ENCODE measurements around the gene SOX13.
"Not testable (repeated sequence)": the region's sequence is repeated elsewhere in the genome, so short reads cannot be mapped to it uniquely, and the experiment has no call there.

Gene SOX13

DNA sequence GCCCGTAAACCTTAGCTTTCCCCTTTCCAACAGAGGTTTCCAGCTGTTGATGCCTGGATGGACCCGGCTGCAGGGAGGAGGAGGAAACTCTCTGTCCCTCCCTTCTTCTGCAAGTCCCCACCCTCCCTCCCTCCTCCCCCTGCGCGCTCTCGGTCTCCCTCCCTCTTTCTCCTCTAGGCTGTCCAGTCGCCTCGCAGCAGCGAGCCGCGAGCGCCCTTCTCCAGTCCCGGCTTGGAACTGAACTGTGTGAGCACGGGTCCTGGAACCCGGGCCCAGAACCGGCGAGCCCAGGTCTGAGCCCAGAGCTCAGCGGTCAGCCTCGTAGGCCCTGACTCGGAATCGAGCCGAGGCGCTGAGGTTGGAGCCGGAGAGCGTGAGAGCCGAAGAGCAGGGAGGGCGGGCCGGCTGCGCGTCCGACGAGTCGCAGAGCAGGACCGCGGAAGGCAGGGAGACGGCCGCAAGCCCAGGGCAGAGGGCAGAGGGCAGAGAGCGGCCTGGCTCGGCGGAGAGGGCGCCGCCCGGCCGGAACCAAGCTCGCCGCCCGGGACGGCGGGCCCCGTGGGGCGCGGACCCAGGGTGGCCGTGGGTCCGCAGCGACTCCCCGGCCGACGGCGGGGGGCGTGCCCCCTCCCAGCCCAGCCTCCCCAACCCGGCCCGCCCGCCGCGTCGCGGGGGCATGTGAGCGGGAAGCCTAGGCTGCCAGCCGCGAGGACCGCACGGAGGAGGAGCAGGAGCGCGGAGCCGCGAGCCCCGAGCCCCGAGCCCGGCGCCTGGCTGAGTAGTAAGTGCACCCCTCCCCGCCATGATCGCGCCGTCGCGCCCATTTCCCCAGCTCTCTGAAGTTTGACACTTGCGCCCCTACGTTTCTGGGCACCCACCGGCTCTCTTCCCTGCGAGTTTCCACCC lies at the start of gene SOX13:
Gene SOX13 (plus strand): TSS at position 185 of the 906 bp plus-strand sequence. CDS start 39,801 bp downstream, outside the sequence.
- no peak for DNase-seq

GRCh38 chr1:204025917-204026707 lies 46.8 kb upstream of the SOX13 start:
- DNase-seq = no peak

DNA sequence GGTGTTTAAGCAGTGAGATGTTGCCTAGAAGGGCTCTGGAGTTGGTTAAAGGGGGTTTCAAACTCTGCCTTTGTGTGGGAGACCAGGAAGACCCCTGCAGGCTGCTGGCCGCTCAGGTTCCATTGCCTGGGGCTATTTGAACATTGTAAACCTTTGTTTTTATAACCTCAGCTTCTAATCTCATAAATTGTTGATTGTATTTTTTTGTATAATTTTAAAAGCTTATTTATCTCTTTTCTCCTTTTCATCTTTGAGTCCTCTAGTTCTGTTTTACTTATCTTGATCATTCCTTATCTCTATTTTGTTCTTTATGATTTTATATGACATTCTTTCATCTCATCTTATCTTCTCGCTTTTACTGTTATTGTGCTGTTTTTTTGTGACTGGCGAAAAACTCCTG lies 45.5 kb upstream of the SOX13 start:
- no peak for DNase-seq

DNA sequence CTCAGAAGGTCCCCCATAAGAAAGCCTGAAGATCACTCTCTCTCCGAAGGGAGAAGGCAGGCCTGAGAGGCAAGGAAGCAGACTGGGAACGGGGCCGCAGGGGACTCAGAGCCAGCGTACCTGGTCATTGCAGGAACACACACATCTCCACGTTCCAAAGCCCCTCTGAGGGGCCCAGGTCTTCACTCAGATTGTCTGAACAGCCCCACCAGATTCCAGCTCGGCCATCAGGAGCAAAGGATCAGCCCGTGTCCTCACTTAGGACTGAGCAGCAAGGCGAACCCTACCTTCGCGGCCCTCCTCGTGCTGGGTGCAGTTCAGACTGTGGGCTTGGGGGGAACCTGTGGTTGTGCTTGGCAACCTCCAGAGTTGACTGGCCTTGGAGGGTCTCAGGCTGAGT lies 43.9 kb upstream of the SOX13 start:
- DNase-seq = no peak

DNA sequence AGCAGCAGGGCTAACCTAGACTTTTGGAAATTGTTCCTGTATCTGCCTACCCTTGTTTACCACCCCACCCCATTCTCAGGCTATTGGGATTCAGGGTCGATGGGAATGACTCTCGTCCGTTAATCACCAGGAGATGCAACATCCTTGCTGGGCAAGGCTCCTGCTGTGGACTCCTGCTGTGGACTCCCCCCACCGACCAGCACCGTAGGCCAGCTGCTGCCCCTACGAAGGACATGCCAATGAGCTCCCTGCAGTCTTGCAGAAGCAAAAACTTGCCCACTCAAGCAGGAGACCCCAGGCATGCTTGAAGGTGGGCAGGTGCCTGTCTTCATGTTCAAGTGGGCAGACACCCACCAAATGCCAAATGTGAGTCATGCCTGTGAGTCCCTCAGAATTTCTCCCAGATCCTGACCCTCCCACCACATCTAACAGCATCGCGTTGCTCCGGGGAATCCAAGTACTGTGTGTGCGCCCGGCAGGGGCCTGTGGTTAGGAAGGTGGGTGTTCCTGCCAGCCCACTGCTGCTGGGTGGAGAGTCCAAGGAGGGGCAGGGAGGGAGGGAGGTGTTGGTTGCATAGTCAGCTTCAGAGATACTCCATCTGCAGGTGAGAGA lies 41.7 kb upstream of the SOX13 start:
- no peak for DNase-seq

DNA sequence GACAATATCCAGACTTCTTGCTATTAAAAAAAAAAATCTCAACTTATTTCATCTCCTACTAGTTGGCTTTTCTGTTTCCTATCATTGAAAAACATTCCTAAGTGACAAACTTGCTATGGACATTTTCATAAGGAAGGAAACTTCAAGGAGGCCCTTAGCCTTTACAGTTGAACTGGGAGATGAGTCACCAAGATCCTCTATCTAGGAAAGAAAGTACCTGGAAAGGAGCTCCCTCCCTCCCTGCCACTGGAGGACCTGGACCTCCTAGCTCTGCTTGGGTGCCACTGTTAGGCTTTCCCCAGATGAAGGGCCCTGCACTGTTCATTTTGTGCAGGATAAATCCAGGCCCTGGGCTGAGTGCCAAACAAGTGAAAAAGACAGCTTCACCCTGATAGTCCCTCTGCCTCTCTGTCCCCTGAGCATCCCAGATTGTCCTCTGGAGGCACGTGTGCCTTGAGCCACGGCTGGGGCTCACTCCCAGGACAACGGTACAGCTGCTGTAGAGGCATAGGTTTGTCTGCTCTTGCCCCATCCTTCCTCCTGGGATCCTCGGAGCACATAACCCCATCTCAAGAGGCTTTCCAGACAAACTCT lies 40.2 kb upstream of the SOX13 start:
- DNase-seq = no peak

GRCh38 chr1:204033306-204033705 lies 39.6 kb upstream of the SOX13 start:
- DNase-seq = no peak

DNA sequence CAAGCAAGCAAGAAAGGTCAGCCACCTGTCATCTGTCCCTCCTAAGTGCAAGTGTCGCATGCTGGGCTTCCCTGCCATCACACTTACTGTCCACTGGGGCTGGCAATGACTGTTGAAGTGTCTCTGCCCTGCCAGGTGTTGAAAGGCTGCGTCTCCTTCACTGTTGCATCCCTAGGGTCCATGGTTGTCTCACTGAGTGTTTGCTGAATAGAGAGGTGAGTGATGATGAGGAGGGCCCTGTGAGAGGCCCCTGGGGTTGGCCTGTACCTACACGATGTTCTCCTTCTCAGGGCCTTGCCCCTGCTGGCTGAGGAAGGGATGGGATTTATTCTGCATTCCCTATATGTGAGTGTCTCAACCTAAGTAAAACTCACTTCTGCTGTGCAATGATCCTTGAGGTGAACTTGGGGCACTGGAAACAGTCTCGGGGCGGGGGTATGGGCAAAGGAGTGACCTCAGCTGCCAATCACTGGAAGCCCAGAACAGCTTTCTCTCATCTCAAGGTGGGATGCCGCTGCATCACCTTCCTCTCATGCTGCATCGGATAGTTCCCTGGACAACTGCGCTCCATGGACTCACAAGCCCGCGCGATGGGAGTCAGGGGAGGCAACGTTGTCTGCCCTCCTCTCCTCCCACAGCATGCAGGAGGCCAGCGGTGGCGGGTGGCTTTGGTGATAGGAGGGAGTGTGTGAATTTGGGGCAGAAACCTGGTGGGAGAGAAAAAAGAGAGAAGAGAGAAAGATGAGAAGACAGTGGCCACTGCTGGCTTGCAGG lies 35.8 kb upstream of the SOX13 start:
- DNase-seq = no peak

DNA sequence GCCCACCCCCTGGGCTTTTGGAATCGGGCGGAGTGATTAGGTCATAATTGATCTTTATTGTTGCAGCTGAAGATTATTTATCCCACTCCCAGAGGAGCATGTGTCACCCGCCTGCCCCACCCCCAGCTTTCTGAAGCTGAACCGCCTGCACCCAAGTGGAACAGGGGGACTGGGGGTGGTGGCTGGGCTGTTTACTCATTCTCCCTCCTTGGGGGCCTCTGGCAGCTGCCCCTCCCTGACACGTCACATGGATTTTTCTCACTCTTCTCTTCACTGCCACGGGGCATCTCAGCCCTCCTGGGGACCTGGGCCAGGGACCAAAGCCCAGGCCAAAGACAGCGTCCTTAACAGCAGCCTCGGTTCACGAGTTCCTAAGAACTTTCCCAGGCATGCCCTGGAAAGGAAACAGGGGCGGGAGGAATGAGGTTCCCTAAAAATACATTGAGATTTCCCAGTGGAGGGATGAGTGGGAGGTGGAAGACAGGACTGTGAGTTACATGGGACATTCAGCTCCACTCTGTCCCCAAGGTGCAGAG lies 31.6 kb upstream of the SOX13 start:
- no peak for DNase-seq

DNA sequence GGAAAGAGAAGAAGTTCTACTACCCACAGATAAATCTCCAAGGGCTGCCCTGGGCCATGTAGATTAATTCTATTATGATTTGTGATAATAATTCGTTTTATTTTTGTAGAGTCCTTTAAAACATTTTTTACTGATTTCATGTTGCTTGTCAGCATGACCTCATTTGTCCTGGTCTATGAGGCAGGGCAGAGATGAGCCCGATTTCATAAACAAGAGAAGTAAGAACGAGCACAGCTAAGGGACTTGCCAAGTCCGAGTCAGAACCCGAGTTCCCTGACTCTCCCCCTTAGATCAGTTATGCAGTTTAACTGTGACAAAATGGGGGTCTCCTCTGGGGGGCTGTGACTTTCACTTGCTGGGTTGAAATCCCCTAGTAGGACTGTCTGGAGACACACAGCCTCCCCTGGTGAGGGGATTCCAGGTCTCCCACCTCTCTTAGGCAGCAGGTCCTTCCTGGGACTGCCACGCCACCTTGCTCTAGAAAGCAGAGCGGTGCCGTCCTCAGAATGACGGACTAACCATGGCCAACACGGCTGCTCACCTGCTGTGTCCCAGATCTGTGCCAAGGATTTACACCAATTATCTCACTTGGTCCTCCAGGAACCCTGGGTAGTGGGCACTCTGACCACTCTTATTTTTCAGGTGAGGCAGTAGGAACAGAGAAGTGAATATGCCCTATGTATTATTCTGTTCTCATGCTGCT lies 31.0 kb upstream of the SOX13 start:
- DNase-seq = no peak

GRCh38 chr1:204042516-204042915 lies 30.4 kb upstream of the SOX13 start:
- no peak for DNase-seq

GRCh38 chr1:204043680-204044079 lies 29.2 kb upstream of the SOX13 start:
- DNase-seq = no peak

DNA sequence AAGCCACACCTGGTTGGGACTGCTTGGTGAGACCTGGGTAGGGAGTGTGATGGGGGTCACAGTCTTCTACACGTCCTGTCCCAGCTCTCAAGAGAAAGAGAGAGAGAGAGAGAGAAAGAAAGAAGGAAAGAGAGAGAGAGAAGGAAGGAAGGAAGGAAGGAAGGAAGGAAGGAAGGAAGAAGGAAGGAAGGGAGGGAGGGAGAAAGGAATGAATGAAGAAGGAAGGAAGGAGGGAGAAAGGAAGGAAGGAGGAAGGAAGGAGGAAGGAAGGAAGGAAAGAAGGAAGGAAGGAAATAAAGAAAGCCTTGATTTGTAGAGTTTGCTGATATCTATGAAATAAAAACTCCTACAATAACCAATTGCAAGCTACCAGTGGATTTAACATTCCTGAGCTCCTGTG lies 28.5 kb upstream of the SOX13 start:
- no peak for DNase-seq

- no peak for DNase-seq
Observed at GRCh38 chr1:204045430-204045829, 27.5 kb upstream of the SOX13 start.

DNA sequence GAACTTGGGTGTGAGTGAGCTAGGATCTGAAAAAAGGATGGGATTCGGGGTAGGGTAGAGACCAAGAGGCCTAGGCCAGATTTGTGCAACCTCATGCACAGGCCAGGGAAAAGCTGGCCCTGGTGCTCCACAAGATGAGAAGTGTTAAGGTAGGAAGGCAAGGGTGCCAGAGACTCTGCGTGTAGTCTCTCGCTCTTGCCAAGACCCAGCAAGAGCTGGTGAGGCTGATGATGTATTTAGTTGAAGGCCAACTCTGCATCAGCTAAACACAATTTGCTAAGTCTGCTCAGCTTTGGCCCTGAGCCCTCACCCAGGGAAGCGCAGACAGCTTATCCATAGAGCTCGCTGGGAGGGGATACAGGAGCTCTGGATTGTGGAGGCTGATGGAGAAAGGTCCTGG lies 26.6 kb upstream of the SOX13 start:
- no peak for DNase-seq

- not testable (repeated sequence) for DNase-seq
Observed at GRCh38 chr1:204048796-204049195, 24.1 kb upstream of the SOX13 start.

DNA sequence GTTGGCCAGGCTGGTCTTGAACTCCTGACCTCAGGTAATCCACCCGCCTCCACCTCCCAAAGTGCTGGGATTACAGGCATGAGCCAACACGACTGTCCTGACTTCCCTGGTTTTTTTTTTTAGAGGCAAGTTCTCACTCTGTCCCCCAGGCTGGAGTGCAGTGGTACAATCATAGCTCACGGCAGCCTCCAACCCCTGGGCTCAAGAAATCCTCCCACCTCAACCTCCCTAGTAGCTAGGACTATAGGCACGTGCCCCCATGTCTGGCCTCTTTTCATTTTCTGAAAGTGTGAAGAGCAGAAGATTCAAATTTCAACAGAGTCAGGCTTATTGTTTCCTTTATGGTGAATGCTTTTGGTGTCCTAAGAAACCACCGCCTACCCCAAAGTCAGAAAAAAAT lies 21.7 kb upstream of the SOX13 start:
- DNase-seq = no peak

DNA sequence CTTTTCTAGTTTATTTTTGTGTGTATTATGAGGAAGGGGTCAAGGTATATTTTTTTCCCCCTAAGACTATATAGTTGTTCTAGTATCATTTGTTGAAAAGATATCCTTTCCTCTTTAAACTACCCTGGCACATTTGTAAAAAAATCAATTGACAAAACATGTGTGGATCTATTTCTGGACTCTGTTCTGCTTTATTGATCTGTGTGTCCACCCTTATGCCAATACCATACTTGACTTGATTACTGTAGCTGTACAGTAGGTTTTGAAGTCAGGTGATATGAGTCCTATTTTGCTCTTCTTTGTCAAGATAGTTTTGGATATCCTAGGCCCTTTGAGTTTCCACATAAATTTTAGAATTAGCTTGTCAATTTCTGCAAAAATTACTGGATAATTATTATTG lies 21.2 kb upstream of the SOX13 start:
- DNase-seq = no peak

- DNase-seq = no peak
Observed at GRCh38 chr1:204053893-204054292, 19.0 kb upstream of the SOX13 start.

DNA sequence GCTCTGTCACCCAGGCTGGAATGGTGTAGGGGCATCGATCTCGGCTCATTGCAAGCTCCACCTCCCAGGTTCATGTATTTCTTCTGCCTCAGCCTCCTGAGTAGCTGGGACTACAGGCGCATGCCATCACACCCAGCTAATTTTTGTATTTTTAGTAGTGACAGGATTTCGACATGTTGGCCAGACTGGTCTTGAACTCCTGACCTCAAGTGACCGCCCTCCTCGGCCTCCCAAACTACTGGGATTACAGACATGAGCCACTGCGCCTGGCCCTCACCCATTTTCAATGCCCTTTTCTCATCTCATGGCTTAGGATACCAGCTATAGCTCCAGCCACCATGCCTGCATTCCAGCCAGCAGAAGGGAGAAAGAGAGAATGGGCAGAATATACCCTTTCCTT lies 12.9 kb upstream of the SOX13 start:
- no peak for DNase-seq

GRCh38 chr1:204062106-204062505 lies 10.8 kb upstream of the SOX13 start:
- no peak for DNase-seq

All from activated T-cell treated with anti-CD3 and anti-CD28 coated beads, Interleukin-2, amount 50 U/mL, for 1 hour (primary cell).